Measurements from ENCODE around the gene PCARE.

GRCh38 chr2:29084554-29084953 is 10.2 kb upstream of the PCARE start:
- TF ChIP-seq CTCF (IDR thresholded peaks at IDR 0.05): no peak
- TF ChIP-seq SIN3A (IDR thresholded peaks at IDR 0.05; ENCODE audit: borderline replicate concordance, insufficient read depth, low read depth, low read length): no peak
- no peak for TF ChIP-seq POLR2AphosphoS5 (IDR thresholded peaks at IDR 0.05; ENCODE audit: low read depth, low read length)
